Endothelial cell of umbilical vein (primary cell): ENCODE measurements around the gene ADRA2A. TPM values are rescaled to one million over a fixed set of nuclear protein-coding genes. Genes with fewer than 3 reads are reported as not detected.

ENCODE experiments used
- BruUV-seq: library from RNA; stranded (reverse); fragments of 400-500 nt; replicated peaks from 2 replicates; lab custom pipeline; 2021; lab: Mats Ljungman, UMichigan
- CTCF ChIA-PET: fragments of 300-600, 350-600 bp; sonication (Branson Sonifier 250); formaldehyde crosslinking; loops from one replicate; lab custom pipeline; 2021; ENCODE audit warnings: antibody characterized with exemption, inconsistent platforms; lab: Charles Lee
- POLR2A ChIA-PET: fragments of 300-600, 350-600 bp; sonication (Branson Sonifier 250); formaldehyde crosslinking; loops from one replicate; lab custom pipeline; 2021; ENCODE audit warnings: antibody characterized with exemption, inconsistent platforms; lab: Charles Lee
- DNase-seq: peaks from one replicate; pipeline ENCODE4 v3.0.0-alpha.2; 2011; ENCODE audit warnings: low read depth, low spot score
- FAIRE-seq: peaks from 2 replicates; lab custom pipeline; 2011; peaks lifted over from hg19 to GRCh38; lab: Jason Lieb, UNC
- H2AFZ ChIP-seq: 2 replicates; pipeline ENCODE4 v1.6.0; 2012; ENCODE audit warnings: low read depth, low read length, control low read depth, inconsistent platforms
- H3K27ac ChIP-seq: 2 replicates; pipeline ENCODE4 v1.5.1; 2011; ENCODE audit warnings: low read depth, mild to moderate bottlenecking, control low read depth, low read length, moderate library complexity; ENCODE audit not compliant: insufficient read depth
- H3K27me3 ChIP-seq, 2 experiments: 2 replicates each; pipeline versions ENCODE4 v1.6.0 to v1.6.1; 2011; ENCODE audit warnings: low read length in 2 of 2, mixed read lengths in 1 of 2; ENCODE audit not compliant: control insufficient read depth in 2 of 2, insufficient read depth in 2 of 2
- H3K36me3 ChIP-seq, 2 experiments: 2 replicates in 1 of 2; 3 replicates in 1 of 2; pipeline ENCODE4 v1.5.1; 2011; ENCODE audit warnings: low read length in 2 of 2, mild to moderate bottlenecking in 1 of 2, moderate library complexity in 1 of 2; ENCODE audit not compliant: control insufficient read depth in 2 of 2, insufficient read depth in 2 of 2; ENCODE audit errors: extremely low read depth in 1 of 2
- H3K4me1 ChIP-seq: 3 replicates; pipeline ENCODE4 v1.5.1; 2011; ENCODE audit warnings: mild to moderate bottlenecking, low read length; ENCODE audit not compliant: control insufficient read depth, insufficient read depth; ENCODE audit errors: extremely low read depth
- H3K4me2 ChIP-seq: 2 replicates; pipeline ENCODE4 v1.6.1; 2011; ENCODE audit warnings: low read length, control low read depth, mixed read lengths; ENCODE audit not compliant: insufficient read depth
- H3K4me3 ChIP-seq, 3 experiments: fragments of 200-600 bp in 1 of 3; sonication (generic), shearing (Covaris generic) in 1 of 3; replicated peaks in 1 of 3; 2 replicates each; pipeline ENCODE4 v1.5.1; 2011 to 2016; ENCODE audit warnings: control low read depth in 3 of 3, low read length in 3 of 3, mild to moderate bottlenecking in 2 of 3, inconsistent platforms in 1 of 3, low read depth in 1 of 3, moderate library complexity in 1 of 3; ENCODE audit not compliant: insufficient read depth in 1 of 3
- H3K79me2 ChIP-seq: 2 replicates; pipeline ENCODE4 v1.6.0; 2012; ENCODE audit warnings: low read length, inconsistent platforms; ENCODE audit not compliant: control insufficient read depth, insufficient read depth
- H3K9ac ChIP-seq: replicated peaks from 2 replicates; pipeline ENCODE3; 2011; ENCODE audit warnings: low read length, control low read depth; ENCODE audit not compliant: insufficient read depth; ENCODE audit errors: extremely low read depth
- H3K9me1 ChIP-seq: replicated peaks from 3 replicates; pipeline ENCODE4 v1.6.0; 2011; ENCODE audit warnings: mild to moderate bottlenecking, low read length; ENCODE audit not compliant: control insufficient read depth, insufficient read depth; ENCODE audit errors: extremely low read depth
- H3K9me3 ChIP-seq: replicated peaks from 2 replicates; pipeline ENCODE4 v1.5.1; 2012; ENCODE audit warnings: low read length, inconsistent platforms; ENCODE audit not compliant: control insufficient read depth, insufficient read depth
- H4K20me1 ChIP-seq: replicated peaks from 2 replicates; pipeline ENCODE3; 2011; ENCODE audit warnings: mild to moderate bottlenecking, low read length; ENCODE audit not compliant: control insufficient read depth, insufficient read depth; ENCODE audit errors: extremely low read depth
- EZH2 ChIP-seq: IDR thresholded peaks from 2 replicates; pipeline ENCODE4 v1.6.1; 2012; ENCODE audit warnings: borderline replicate concordance, low read depth, mild to moderate bottlenecking, moderate library complexity, low read length, inconsistent platforms; ENCODE audit not compliant: severe bottlenecking
- FOS ChIP-seq: IDR thresholded peaks from 2 replicates; pipeline ENCODE4 v1.6.1; 2011; ENCODE audit warnings: mild to moderate bottlenecking, low read length, moderate library complexity, borderline replicate concordance; ENCODE audit not compliant: insufficient read depth
- GATA2 ChIP-seq: IDR thresholded peaks from 2 replicates; pipeline ENCODE4 v1.7.0; 2011; ENCODE audit warnings: low read depth, mild to moderate bottlenecking, moderate library complexity, mixed read lengths, low read length; ENCODE audit not compliant: insufficient read length, insufficient read depth
- JUN ChIP-seq: IDR thresholded peaks from 2 replicates; pipeline ENCODE4 v1.6.1; 2011; ENCODE audit warnings: borderline replicate concordance, low read depth; ENCODE audit not compliant: insufficient read length, insufficient read depth
- MYC ChIP-seq: IDR thresholded peaks from one replicate; pipeline ENCODE4 v1.6.1; 2011; ENCODE audit warnings: mild to moderate bottlenecking, low read depth, low read length
- POLR2A ChIP-seq: IDR thresholded peaks from 2 replicates; pipeline ENCODE4 v1.6.1; 2012; ENCODE audit warnings: low read depth, mild to moderate bottlenecking, control low read depth, low read length
- POLR2AphosphoS5 ChIP-seq: IDR thresholded peaks from 2 replicates; pipeline ENCODE4 v1.6.1; 2012; ENCODE audit warnings: low read depth, mild to moderate bottlenecking, control low read depth, low read length, moderate library complexity; ENCODE audit not compliant: insufficient read depth
- dilution Hi-C: fragments of 300-500 bp; cut with MboI; formaldehyde crosslinking; loops from one replicate; pipeline ENCODE4 v1.15.0; 2019; ENCODE audit warnings: low sequenced_read_pairs; ENCODE audit not compliant: extremely low pct_ligation_motif_present
- intact Hi-C: fragments of 100-400 bp; cut with micrococcal nuclease; formaldehyde crosslinking; loops from one replicate; pipeline ENCODE4 v1.10.0; 2022
- polyA plus RNA-seq, 4 experiments: library from polyadenylated mRNA; depleted of rRNA in 3 of 4; stranded (reverse) in 3 of 4; unstranded in 1 of 4; fragments of >200 nt; gene quantifications; 2 replicates each; pipeline versions ENCODE4 v1.2.1 to v1.2.3, GENCODE V29; 2011 to 2012; ENCODE audit warnings: missing spikeins in 1 of 4
- total RNA-seq: library from RNA; stranded (reverse); gene quantifications from 2 replicates; pipeline ENCODE4 v1.2.3, GENCODE V29; 2021
- TF ChIP-seq, protein P1 (sequence below), 2 donors: IDR thresholded peaks; 1 replicate in 1 of 2; 2 replicates in 1 of 2; pipeline ENCODE4 v1.5.1; 2011; ENCODE audit warnings: low read length in 2 of 2, mild to moderate bottlenecking in 2 of 2, moderate library complexity in 2 of 2, control low read depth in 1 of 2, inconsistent platforms in 1 of 2, low read depth in 1 of 2; ENCODE audit not compliant: insufficient read depth in 1 of 2; ENCODE audit errors: extremely low read depth in 1 of 2
- TF ChIP-seq, protein P2 (sequence below): IDR thresholded peaks from 2 replicates; pipeline ENCODE4 v1.6.1; 2011; ENCODE audit not compliant: insufficient read depth, insufficient read length

ADRA2A gene
- total and polyA plus RNA-seq, 2 donors (not counting 3 experiments of a cell fraction or from before 2014, with no cell fraction given): 0.03 TPM; not detected in 1

DNA sequence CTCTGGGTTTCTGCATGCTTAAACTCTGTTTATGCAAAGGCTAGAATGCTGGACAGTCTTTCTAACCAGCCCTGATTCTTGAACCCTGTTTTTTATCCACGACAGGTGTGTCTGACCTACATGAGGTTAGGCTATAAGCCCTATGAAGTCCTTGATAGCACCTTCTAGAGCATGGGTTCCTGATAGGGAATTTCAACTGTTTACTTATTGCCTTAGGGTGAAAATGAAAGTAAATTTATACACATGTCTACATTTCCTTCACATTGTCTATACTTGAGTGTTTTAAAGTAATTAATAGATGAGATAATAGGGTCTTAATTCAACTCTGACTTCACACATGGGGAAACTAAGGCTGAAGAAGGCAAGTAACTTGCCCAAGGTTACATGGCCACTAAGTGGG is 35.5 kb downstream of the ADRA2A start:
- Histone ChIP-seq H3K9me3 (no peaks in the 10 kb centered on the region), H3K4me3 (no peak overlapping the region), H3K27me3 (no peaks in the 10 kb centered on the region), H3K9me1 (no peaks in the 10 kb centered on the region), H2AFZ (no peak overlapping the region), H3K79me2 (no peaks in the 10 kb centered on the region), H3K4me1 (no peaks in the 10 kb centered on the region), H3K9ac (no peak overlapping the region), H3K27ac (no peak overlapping the region), H3K4me2 (no peak overlapping the region), H4K20me1 (no peaks in the 10 kb centered on the region), H3K36me3 (no peaks in the 10 kb centered on the region)
- dilution Hi-C loops: no loop called here
- no peak for TF ChIP-seq GATA2
- no peak for TF ChIP-seq POLR2AphosphoS5
- TF ChIP-seq JUN: no peak
- TF ChIP-seq, protein P1, sequence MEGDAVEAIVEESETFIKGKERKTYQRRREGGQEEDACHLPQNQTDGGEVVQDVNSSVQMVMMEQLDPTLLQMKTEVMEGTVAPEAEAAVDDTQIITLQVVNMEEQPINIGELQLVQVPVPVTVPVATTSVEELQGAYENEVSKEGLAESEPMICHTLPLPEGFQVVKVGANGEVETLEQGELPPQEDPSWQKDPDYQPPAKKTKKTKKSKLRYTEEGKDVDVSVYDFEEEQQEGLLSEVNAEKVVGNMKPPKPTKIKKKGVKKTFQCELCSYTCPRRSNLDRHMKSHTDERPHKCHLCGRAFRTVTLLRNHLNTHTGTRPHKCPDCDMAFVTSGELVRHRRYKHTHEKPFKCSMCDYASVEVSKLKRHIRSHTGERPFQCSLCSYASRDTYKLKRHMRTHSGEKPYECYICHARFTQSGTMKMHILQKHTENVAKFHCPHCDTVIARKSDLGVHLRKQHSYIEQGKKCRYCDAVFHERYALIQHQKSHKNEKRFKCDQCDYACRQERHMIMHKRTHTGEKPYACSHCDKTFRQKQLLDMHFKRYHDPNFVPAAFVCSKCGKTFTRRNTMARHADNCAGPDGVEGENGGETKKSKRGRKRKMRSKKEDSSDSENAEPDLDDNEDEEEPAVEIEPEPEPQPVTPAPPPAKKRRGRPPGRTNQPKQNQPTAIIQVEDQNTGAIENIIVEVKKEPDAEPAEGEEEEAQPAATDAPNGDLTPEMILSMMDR (IDR thresholded peaks at IDR 0.05; ENCODE audit: extremely low read depth in 1 of 2, insufficient read depth in 1 of 2, low read depth in 1 of 2, low read length in 2 of 2): no peak
- TF ChIP-seq POLR2A: no peak
- TF ChIP-seq, protein P2, sequence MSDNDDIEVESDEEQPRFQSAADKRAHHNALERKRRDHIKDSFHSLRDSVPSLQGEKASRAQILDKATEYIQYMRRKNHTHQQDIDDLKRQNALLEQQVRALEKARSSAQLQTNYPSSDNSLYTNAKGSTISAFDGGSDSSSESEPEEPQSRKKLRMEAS: no peak
- TF ChIP-seq EZH2: no peak
- no peak for TF ChIP-seq FOS
- TF ChIP-seq MYC: no peak
- DNase-seq: no peak
- ChIA-PET CTCF (no interaction called here), POLR2A (no interaction called here)
- intact Hi-C loops: no loop called here
- BruUV-seq: no TSS peak
- no peak for FAIRE-seq
